HFFc6 (cell line): ENCODE results near the gene IL25. TPM values are rescaled to one million over a fixed set of nuclear protein-coding genes. Genes with fewer than 3 reads are reported as not detected.

Source experiments
- DNase-seq: peaks from one replicate; pipeline ENCODE4 v3.0.0-alpha.2; 2018
- H3K27ac Mint-ChIP-seq: 2 replicates; pipeline ENCODE4 v1.8.0; 2020; ENCODE audit warnings: mild to moderate bottlenecking, mixed read lengths
- H3K27me3 Mint-ChIP-seq: 2 replicates; pipeline ENCODE4 v1.8.0; 2021; ENCODE audit warnings: mild to moderate bottlenecking, moderate library complexity, mixed read lengths; ENCODE audit not compliant: insufficient read depth
- H3K36me3 Mint-ChIP-seq: 2 replicates; pipeline ENCODE4 v1.8.0; 2021; ENCODE audit warnings: low read depth, mixed read lengths
- H3K4me1 Mint-ChIP-seq: 2 replicates; pipeline ENCODE4 v1.8.0; 2020; ENCODE audit warnings: low read depth, mixed read lengths
- H3K4me3 Mint-ChIP-seq: 2 replicates; pipeline ENCODE4 v1.8.0; 2020; ENCODE audit warnings: mild to moderate bottlenecking, moderate library complexity, mixed read lengths
- H3K9me3 Mint-ChIP-seq: 2 replicates; pipeline ENCODE4 v1.8.0; 2020; ENCODE audit warnings: mild to moderate bottlenecking, mixed read lengths
- total RNA-seq, 6 experiments: library from RNA; stranded (reverse); fragmentation: NEBNext Ultra II Directional; extraction: Animal tissue kit (Norgen Biotek cat#: 25700); gene quantifications; 2 replicates in 1 of 6; 3 replicates in 5 of 6; pipeline ENCODE4 v1.2.3, GENCODE V29; 2021
- TF ChIP-seq, protein P1 (sequence below): fragments of 200-600 bp; sonication (generic); IDR thresholded peaks from 2 replicates; pipeline ENCODE4 v1.5.0; 2021; ENCODE audit warnings: antibody characterized with exemption, mild to moderate bottlenecking

IL25 gene
- total RNA-seq, 6 experiments from 2014 or later, result not detected

DNA sequence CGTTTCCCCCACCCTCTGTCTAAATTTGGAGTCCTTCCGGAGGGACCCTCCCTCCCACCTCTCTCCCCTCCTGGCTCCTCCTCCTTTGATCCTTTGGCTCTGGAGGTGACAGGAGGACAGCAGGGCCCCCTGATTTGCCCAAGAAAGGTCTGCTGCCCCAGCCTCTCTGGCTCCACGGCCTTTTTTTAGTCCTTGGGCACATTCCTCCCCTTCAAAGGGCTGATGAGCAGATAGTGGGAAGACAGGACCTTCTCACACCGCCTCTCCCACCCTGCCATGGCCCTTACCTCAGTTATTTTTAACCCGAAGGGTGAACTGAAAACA lies 35.7 kb downstream of the IL25 start:
- no peak for DNase-seq
- no peak overlapping the region for H3K27ac Mint-ChIP-seq
- TF ChIP-seq, protein P1, sequence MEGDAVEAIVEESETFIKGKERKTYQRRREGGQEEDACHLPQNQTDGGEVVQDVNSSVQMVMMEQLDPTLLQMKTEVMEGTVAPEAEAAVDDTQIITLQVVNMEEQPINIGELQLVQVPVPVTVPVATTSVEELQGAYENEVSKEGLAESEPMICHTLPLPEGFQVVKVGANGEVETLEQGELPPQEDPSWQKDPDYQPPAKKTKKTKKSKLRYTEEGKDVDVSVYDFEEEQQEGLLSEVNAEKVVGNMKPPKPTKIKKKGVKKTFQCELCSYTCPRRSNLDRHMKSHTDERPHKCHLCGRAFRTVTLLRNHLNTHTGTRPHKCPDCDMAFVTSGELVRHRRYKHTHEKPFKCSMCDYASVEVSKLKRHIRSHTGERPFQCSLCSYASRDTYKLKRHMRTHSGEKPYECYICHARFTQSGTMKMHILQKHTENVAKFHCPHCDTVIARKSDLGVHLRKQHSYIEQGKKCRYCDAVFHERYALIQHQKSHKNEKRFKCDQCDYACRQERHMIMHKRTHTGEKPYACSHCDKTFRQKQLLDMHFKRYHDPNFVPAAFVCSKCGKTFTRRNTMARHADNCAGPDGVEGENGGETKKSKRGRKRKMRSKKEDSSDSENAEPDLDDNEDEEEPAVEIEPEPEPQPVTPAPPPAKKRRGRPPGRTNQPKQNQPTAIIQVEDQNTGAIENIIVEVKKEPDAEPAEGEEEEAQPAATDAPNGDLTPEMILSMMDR, result no peak
- no peak overlapping the region for H3K4me3 Mint-ChIP-seq
- H3K27me3 Mint-ChIP-seq, result peaks cover 72% of the 10 kb centered on the region
- no peaks in the 10 kb centered on the region for H3K36me3 Mint-ChIP-seq
- no peaks in the 10 kb centered on the region for H3K4me1 Mint-ChIP-seq
- H3K9me3 Mint-ChIP-seq, result no peaks in the 10 kb centered on the region

DNA sequence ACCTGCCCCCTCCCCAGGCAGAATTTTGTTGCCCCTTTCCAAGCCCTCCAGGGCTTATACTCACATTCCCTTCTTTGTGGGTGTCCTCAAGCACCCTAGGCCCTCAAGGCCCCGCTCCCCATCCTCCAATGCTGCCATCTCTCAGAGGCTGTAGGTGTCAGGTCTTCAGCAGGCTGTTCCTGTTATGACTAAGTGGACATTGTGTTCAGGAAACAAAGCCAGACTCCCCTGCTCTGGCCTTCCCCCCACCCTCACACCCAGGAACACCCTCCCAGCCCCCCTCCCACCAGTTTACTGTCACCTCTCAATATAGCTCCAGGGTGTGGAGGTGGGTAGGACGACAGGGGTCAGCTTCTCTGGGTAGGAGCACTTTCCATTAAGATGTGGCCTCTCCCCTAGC lies 36.9 kb downstream of the IL25 start:
- Mint-ChIP-seq H3K36me3 (no peaks in the 10 kb centered on the region), H3K27me3 (peaks cover 70% of the 10 kb centered on the region), H3K4me1 (no peaks in the 10 kb centered on the region), H3K27ac (no peak overlapping the region), H3K9me3 (no peaks in the 10 kb centered on the region), H3K4me3 (no peak overlapping the region)
- TF ChIP-seq, protein P1, result no peak
- DNase-seq, result no peak

DNA sequence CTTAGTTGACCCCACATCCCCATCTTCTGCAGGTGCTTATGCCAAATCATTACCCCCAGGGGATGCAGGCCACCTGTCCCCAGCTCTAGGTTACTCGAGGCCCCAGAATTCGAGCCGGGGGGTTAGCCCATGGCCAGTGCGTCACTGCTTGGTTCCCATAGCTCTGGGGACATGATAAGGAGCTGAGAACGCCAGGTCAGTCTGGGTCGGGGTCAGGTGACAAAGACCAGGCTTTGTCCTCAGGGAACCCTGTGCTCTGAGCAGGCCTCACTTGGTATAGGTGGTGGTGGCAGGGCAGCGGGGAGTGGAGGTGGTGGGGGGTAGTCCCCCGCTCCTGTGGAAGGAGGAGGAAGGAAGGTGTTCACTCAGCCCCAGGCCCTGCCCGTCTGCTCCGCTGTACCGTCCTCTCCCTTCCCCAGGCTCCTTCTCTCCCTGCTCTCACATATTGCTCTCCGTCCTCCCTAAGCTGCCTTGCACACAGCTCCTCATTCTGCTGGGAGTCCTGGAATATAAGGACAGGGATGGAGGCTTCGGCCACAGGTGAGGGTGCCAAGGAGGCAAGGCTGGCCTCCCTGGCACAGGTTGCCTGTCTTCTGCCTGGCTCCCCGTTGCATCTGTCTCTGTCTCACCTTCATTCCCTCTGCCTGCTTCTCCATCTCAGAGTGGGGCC lies 37.5 kb downstream of the IL25 start:
- H3K4me3 Mint-ChIP-seq, result no peak overlapping the region
- H3K9me3 Mint-ChIP-seq, result no peaks in the 10 kb centered on the region
- TF ChIP-seq, protein P1, result no peak
- peaks cover 69% of the 10 kb centered on the region for H3K27me3 Mint-ChIP-seq
- no peak for DNase-seq
- H3K36me3 Mint-ChIP-seq, result no peaks in the 10 kb centered on the region
- no peak overlapping the region for H3K27ac Mint-ChIP-seq
- no peaks in the 10 kb centered on the region for H3K4me1 Mint-ChIP-seq

DNA sequence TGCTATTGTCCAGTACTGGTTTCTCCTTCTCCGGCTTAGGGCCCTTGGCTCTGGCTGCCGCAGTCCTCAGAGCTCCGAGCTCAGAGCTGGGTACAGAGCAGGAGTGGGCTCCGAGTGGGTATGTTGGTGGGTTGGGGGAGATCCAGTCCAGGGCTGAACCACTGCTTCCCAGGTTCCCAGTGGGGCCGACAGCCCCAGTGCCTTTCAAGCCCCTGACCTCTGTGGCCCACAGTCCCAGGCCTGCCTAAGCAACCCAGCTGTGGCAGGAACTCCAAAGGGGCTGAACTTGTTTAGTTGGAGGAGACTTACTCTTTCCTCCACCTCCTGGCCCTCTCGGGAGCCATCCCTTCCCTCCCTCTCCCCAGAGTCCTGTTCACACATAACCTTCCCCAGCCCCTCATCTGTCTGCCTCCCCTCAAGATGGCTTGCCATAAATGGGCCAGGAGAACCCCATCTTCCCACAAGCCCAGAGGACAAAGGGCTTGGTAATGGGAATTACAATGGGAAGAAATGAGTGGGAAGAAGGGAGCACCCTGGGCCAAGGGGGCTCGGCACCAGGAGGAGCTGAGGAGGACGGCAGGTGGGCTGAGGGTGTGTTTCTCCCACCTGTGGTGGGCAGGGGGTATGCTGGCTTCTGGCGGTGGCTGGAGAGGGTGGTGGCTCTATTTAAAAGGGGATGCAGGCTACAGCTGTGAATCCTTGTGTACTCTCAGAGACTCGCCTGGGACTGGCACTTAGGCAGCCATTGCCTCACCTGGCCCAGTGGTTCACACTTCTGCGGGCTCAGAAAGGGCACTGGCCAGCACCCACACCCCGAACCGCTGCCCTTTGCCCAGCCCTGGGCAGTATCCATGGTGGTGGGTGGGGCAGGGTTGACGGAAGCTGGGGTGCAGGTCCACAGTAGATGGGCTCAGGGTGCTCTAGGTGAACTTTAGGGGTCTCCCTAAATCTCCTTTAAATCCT lies 39.2 kb downstream of the IL25 start:
- Mint-ChIP-seq H3K27ac (no peak overlapping the region), H3K36me3 (no peaks in the 10 kb centered on the region), H3K9me3 (no peaks in the 10 kb centered on the region), H3K4me1 (no peaks in the 10 kb centered on the region), H3K4me3 (no peak overlapping the region), H3K27me3 (peaks cover 70% of the 10 kb centered on the region)
- TF ChIP-seq, protein P1, result no peak
- DNase-seq, result no peak

DNA sequence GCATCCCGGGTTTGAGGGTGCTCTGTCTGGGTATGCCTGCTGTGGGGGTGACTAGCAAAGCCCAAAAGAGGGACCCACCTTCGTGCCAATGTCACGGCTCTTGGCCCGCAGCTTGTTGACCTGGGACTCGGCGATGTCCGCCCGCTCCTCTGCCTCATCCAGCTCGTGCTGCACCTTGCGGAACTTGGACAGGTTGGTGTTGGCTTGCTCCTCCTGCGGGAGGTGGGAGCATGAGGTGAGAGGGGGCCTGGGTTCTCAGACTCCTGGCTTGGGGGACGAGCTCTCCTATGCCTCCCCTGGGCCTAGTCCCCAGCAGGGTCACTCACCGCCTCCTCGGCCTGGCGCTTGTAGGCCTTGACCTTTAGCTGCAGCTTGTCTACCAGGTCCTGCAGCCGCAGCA lies 41.1 kb downstream of the IL25 start:
- no peak for DNase-seq
- H3K36me3 Mint-ChIP-seq, result no peaks in the 10 kb centered on the region
- no peaks in the 10 kb centered on the region for H3K4me1 Mint-ChIP-seq
- TF ChIP-seq, protein P1, result no peak
- peaks cover 67% of the 10 kb centered on the region for H3K27me3 Mint-ChIP-seq
- H3K9me3 Mint-ChIP-seq, result no peaks in the 10 kb centered on the region
- no peak overlapping the region for H3K27ac Mint-ChIP-seq
- no peak overlapping the region for H3K4me3 Mint-ChIP-seq
